Neural cell (in vitro differentiated cells): ENCODE data around the gene NDE1. TPM values are rescaled to one million over a fixed set of nuclear protein-coding genes. Genes with fewer than 3 reads are reported as not detected.

Experiments
- H2AFZ ChIP-seq: fragments of 200-600, 300-800 bp; sonication (generic), shearing (Covaris generic); 2 replicates; pipeline ENCODE4 v1.6.0; 2014; ENCODE audit warnings: low read depth, mild to moderate bottlenecking, antibody characterized with exemption, low read length, moderate library complexity
- H3F3A ChIP-seq: fragments of 200-600 bp; shearing (Covaris generic); 2 replicates; pipeline ENCODE4 v1.6.1; 2016; ENCODE audit warnings: mild to moderate bottlenecking, moderate library complexity, mixed read lengths, antibody characterized with exemption, low read length; ENCODE audit not compliant: insufficient read depth, poor library complexity, severe bottlenecking
- H3K27ac ChIP-seq: fragments of 200-600, 300-800 bp; sonication (generic), shearing (Covaris generic); 2 replicates; pipeline ENCODE4 v1.5.1; 2014; ENCODE audit warnings: mild to moderate bottlenecking, low read length, moderate library complexity
- H3K27me3 ChIP-seq: fragments of 300-800, 200-600 bp; sonication (generic), shearing (Covaris generic); 2 replicates; pipeline ENCODE4 v1.6.0; 2014; ENCODE audit warnings: mild to moderate bottlenecking, low read depth, low read length, moderate library complexity; ENCODE audit not compliant: insufficient read depth
- H3K36me3 ChIP-seq: fragments of 300-800, 200-600 bp; sonication (generic), shearing (Covaris generic); 2 replicates; pipeline ENCODE4 v1.5.1; 2014; ENCODE audit warnings: mild to moderate bottlenecking, antibody characterized with exemption, low read length, moderate library complexity; ENCODE audit not compliant: insufficient read depth
- H3K4me2 ChIP-seq: fragments of 300-800, 200-600 bp; sonication (generic), shearing (Covaris generic); 2 replicates; pipeline ENCODE4 v1.6.0; 2014; ENCODE audit warnings: mild to moderate bottlenecking, low read length
- H3K4me3 ChIP-seq: fragments of 300-800, 200-600 bp; sonication (generic), shearing (Covaris generic); 2 replicates; pipeline ENCODE4 v1.5.1; 2014; ENCODE audit warnings: mild to moderate bottlenecking, low read length, moderate library complexity
- H3K79me2 ChIP-seq: fragments of 200-600 bp; shearing (Covaris generic); replicated peaks from 2 replicates; pipeline ENCODE4 v1.6.0; 2014; ENCODE audit warnings: mild to moderate bottlenecking, low read length, moderate library complexity; ENCODE audit not compliant: insufficient read depth
- H3K9ac ChIP-seq: fragments of 300-800, 200-600 bp; sonication (generic), shearing (Covaris generic); 2 replicates; pipeline ENCODE4 v1.6.1; 2016; ENCODE audit warnings: mild to moderate bottlenecking, low read length, mixed read lengths
- H3K9me2 ChIP-seq: fragments of 200-600 bp; shearing (Covaris generic); 2 replicates; pipeline ENCODE4 v1.6.1; 2016; ENCODE audit warnings: mild to moderate bottlenecking, low read length, mixed read lengths; ENCODE audit not compliant: insufficient read depth
- H3K9me3 ChIP-seq: fragments of 200-600, 300-800 bp; sonication (generic), shearing (Covaris generic); 2 replicates; pipeline ENCODE4 v1.6.1; 2016; ENCODE audit warnings: mild to moderate bottlenecking, mixed run types, low read length, moderate library complexity, mixed read lengths
- H4K20me1 ChIP-seq: fragments of 200-600 bp; shearing (Covaris generic); 2 replicates; pipeline ENCODE4 v1.6.1; 2016; ENCODE audit warnings: mild to moderate bottlenecking, mixed run types; ENCODE audit not compliant: insufficient read depth
- CTCF ChIP-seq: fragments of 450-650 bp; IDR thresholded peaks from 2 replicates; pipeline ENCODE4 v1.5.1; 2014; ENCODE audit warnings: antibody characterized with exemption, mild to moderate bottlenecking, moderate library complexity; ENCODE audit not compliant: poor library complexity, severe bottlenecking
- EP300 ChIP-seq: fragments of 450-650 bp; conservative IDR thresholded peaks from 2 replicates; pipeline ENCODE4 v1.6.1; 2014; ENCODE audit warnings: antibody characterized with exemption, mild to moderate bottlenecking, moderate library complexity; ENCODE audit not compliant: poor library complexity, severe bottlenecking
- EZH2 ChIP-seq: fragments of 200-600, 300-800 bp; shearing (Covaris generic), sonication (generic); IDR thresholded peaks from 2 replicates; pipeline ENCODE4 v1.6.1; 2014; ENCODE audit warnings: antibody characterized with exemption, low read length, borderline replicate concordance, mild to moderate bottlenecking; ENCODE audit not compliant: insufficient read depth, poor library complexity, severe bottlenecking
- MXI1 ChIP-seq: fragments of 450-650 bp; conservative IDR thresholded peaks from 2 replicates; pipeline ENCODE4 v1.6.1; 2014; ENCODE audit warnings: antibody characterized with exemption, mild to moderate bottlenecking; ENCODE audit not compliant: poor library complexity, severe bottlenecking
- POLR2AphosphoS5 ChIP-seq: IDR thresholded peaks from 2 replicates; pipeline ENCODE4 v1.6.1; 2012
- RAD21 ChIP-seq: fragments of 450-650 bp; conservative IDR thresholded peaks from 2 replicates; pipeline ENCODE4 v1.6.1; 2014; ENCODE audit warnings: antibody characterized with exemption, mild to moderate bottlenecking, moderate library complexity
- REST ChIP-seq: IDR thresholded peaks from 2 replicates; pipeline ENCODE4 v1.6.1; 2012; ENCODE audit warnings: borderline replicate concordance
- SMC3 ChIP-seq: fragments of 450-650 bp; conservative IDR thresholded peaks from 2 replicates; pipeline ENCODE4 v1.6.1; 2014; ENCODE audit warnings: antibody characterized with exemption, mild to moderate bottlenecking, moderate library complexity; ENCODE audit not compliant: poor library complexity
- TAF1 ChIP-seq: IDR thresholded peaks from 2 replicates; pipeline ENCODE4 v1.6.1; 2012; ENCODE audit warnings: low read depth
- polyA plus RNA-seq: library from polyadenylated mRNA; depleted of rRNA; stranded (reverse); fragments of >200 nt; gene quantifications from 2 replicates; pipeline ENCODE4 v1.2.3, GENCODE V29; 2014

NDE1 gene
- polyA plus RNA-seq, 1 donor from 2014 or later: not detected

DNA sequence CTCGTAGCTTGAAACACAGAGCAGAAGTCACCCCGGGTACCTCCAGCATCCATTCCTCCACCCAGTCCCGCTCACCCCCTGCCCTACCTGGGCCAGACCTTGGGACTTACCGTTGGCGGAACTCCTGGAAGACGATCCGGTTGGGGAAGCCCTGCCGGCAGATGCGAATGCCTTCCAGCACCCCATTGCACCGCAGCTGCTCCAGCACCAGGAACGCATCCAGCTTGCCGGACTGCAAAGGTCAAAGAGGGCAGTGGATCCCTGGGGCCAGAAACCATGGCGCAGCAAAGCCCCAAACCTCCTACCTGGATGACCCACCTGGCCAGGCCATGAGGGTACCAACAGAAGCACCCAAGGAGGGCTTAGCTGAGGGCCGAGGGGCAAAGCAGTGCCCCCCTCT lies 97.9 kb downstream of the NDE1 start:
- Histone ChIP-seq H4K20me1 (no peaks in the 10 kb centered on the region), H3K27me3 (no peaks in the 10 kb centered on the region), H3K9me3 (no peaks in the 10 kb centered on the region), H3K4me3 (no peak overlapping the region), H3K36me3 (no peaks in the 10 kb centered on the region), H3K4me2 (no peak overlapping the region), H3K79me2 (no peaks in the 10 kb centered on the region), H2AFZ (no peak overlapping the region), H3K9ac (no peak overlapping the region), H3F3A (no peaks in the 10 kb centered on the region), H3K27ac (no peak overlapping the region), H3K9me2 (no peaks in the 10 kb centered on the region)
- TF ChIP-seq SMC3 (no peak), MXI1 (no peak), POLR2AphosphoS5 (no peak), CTCF (no peak), REST (no peak), TAF1 (no peak), EZH2 (no peak), EP300 (no peak), RAD21 (no peak)

- H3K9me2 ChIP-seq: no peaks in the 10 kb centered on the region
- no peak overlapping the region for H3K4me2 ChIP-seq
- no peaks in the 10 kb centered on the region for H3K9me3 ChIP-seq
- H2AFZ ChIP-seq: no peak overlapping the region
- H3F3A ChIP-seq: no peaks in the 10 kb centered on the region
- no peak overlapping the region for H3K4me3 ChIP-seq
- no peaks in the 10 kb centered on the region for H3K27me3 ChIP-seq
- no peaks in the 10 kb centered on the region for H3K36me3 ChIP-seq
- no peaks in the 10 kb centered on the region for H4K20me1 ChIP-seq
- H3K27ac ChIP-seq: no peak overlapping the region
- no peak for TF ChIP-seq RAD21
- TF ChIP-seq REST: no peak
- no peak for TF ChIP-seq MXI1
- TF ChIP-seq EZH2: no peak
- no peak for TF ChIP-seq SMC3
- TF ChIP-seq TAF1: no peak
- no peak for TF ChIP-seq POLR2AphosphoS5
- TF ChIP-seq EP300: no peak
- no peak for TF ChIP-seq CTCF
- no peak overlapping the region for H3K9ac ChIP-seq
- no peaks in the 10 kb centered on the region for H3K79me2 ChIP-seq
Measured at GRCh38 chr16:15748654-15749053, 98.6 kb downstream of the NDE1 start.
